GM19467 (cell line): Measurements from ENCODE around the gene SPOCK3.
"Not testable (repeated sequence)": the region's sequence is repeated elsewhere in the genome, so short reads cannot be mapped to it uniquely, and the experiment has no call there.

Experiments
- ATAC-seq: cut with Tn5 transposase; IDR thresholded peaks from one replicate; pipeline ENCODE4 v1.9.1; 2021; ENCODE audit warnings: mild to moderate bottlenecking, moderate library complexity; ENCODE audit not compliant: unreplicated experiment

SPOCK3 gene

DNA sequence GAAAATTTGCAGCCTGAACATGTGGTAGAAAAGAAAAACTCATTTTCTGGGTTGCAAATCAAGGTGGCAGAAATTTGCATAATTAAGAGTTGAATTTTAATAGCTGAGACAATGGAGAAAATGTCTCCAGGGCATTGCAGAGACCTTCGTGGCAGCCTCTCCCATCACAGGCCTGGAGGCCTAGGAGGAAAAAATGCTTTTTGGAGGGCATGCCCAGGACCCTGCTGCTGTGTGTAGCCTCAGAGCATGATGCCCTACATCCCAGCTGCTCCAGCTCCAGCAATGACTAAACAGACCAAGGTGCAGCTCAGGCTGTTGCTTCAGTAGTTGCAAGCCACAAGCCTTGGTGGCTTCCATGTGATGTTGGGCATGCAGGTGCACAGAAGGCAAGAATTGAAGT, 266.1 kb downstream of the SPOCK3 start:
- not testable (repeated sequence) for ATAC-seq

DNA sequence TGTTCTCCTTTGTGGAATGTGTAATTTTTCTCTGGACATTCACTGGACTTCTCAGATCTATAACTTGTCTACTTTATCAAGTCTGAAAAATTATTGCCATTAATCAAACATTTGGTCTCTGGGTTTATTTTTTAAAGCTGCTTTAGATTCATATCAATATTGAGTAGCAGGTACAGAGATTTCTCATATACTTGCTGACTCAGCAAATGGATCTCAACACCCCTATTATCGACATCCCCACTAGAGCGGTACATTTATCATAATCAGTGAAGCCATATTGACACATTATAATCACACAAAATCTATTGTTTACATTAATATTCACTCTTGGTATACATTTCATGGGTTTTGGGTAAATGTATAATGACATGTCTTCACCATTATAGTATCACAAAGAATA, 268.7 kb downstream of the SPOCK3 start:
- ATAC-seq: no peak

DNA sequence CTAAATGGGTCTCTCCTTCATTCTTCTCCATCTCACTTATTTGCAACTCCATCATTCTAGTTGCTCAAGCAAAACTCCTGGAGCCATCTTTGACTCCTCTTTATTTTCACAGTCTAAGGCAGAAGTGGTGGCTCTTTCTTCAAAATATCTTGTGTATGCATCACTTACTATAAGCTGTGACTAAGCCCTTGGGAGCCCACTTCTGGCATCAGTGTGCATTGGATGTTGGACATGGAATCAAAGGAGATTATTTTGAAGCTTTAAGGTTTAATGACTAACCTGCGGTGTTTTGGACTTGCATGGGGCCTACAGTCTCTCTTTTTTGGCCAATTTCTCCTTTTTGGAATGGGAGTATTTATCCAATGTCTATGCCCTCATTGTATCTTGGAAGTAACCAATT, 276.8 kb downstream of the SPOCK3 start:
- no peak for ATAC-seq

DNA sequence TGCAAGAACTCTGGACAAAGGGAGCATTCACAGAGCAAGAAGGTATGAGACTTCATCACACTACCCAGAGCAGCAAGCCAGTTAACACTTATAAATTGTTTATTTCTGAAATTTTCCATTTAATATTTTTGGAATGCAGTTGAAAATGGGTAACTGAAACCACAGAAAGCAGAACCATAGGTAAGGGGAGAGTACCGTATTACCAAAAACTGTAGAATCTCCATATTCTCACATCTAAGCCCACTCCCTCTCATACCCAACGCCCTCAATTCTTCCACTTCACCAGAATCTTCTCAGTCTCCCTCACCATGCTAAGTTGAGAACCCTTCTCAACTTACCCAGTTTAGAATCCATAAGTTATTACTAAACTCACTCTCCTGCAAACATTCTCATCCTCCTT, 277.8 kb downstream of the SPOCK3 start:
- no peak for ATAC-seq

DNA sequence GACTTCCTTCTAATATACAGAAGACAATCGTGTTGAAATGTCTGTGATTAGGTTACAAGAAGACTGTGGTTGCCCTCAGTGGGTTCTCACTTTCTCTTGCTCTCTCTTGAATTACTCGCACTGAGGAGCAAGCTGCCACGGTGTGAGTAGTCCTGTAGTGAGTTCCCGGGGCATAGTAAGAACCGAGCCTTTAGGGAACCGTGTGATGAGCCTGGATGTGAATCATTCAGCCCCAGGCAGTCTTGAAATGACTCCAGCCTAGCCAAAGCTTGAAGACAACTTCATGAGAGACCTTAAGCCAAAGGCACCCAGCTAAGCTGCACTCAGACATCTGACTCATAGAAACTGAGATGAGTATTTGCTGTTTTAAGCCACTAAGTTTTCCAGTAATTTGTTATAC, 292.7 kb downstream of the SPOCK3 start:
- no peak for ATAC-seq

DNA sequence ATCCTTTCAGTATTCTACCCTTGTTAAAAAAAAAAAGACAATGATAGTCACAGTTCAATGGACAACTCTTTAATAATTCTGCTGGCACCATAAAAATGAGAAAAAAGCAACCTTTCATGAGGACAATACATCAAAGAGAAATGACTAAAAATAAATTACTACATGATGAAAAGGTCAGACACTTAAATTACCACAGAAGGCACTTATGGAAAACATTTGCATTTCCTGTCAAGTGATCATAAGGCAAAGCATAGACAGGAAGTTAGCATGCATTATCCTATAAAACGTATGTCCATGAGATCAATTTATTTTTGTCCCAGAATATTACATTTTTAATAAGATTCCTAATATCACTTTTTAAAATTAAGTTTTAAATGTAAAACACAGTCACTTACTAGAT, 303.8 kb downstream of the SPOCK3 start:
- no peak for ATAC-seq

DNA sequence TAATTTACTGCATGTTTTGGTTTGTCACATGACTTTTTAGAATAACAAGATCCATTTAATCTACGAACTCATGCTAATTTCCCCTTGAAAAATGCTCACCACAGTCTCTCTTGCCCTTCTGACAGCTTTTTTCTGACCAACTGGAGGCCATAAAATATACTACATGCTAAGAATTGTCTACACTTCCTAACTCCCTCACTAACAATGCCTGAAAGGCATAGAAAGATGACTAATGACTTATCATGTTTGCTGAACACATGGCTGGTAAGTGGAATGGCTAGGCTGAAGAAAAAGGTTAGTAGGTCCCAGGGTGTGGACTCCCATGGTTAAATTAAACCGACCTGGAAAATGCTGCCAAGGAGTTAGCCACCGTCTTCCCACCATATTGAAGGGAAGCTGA, 309.9 kb downstream of the SPOCK3 start:
- ATAC-seq: no peak

DNA sequence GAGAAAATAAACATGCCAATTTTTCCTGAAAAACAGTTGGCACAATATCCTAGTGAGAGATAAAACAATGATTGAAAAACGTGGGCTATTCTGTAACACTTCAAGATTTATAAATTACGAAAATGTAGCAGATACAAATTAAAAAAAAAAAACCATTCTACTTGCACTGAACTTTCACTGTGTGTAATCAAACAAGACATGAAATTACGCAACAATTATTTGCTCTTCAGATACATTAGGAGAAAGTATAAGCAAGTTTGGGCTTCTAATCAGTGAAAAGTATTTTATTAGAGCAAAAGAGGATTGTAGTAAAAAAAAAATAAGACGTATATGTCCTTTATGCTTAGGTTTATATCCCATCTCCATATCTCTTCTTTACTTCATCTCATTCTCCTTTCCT, 320.4 kb downstream of the SPOCK3 start:
- no peak for ATAC-seq

DNA sequence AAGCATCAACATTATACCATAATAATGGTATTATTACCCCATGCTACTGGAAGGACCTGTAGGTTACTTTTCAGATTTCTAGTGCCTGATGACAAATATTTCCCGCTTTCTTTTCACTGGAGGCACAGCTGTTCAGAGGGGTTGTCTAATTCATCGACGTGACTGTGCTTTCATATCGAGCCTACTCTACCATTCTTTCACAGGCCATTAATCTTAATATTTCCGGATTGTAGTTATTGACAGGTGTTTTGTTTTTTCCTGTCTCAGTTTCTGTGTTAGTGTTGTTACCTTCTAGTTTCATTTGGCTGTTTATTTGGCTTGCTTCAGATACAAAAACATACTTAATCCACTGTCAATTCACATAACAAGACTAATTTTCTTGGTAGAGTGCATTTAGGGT, 330.9 kb downstream of the SPOCK3 start:
- no peak for ATAC-seq

DNA sequence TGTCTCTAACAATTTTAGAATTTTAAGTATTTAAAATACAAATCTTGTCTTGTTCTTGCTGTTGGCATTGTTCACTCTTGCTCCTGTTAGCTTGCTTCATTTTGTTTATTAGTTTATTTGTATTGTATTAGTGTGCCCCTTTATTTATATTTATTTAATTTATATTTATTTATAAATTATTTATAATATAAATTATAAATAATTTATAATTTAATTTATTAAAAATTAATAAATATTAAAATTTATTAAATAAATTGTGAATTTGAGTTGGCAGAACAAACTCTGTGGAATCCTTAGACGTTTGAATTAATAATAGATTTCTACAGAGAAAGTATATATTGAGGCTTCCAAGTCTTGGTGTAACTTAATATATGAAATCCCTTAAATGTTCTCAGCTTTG, 331.4 kb downstream of the SPOCK3 start:
- no peak for ATAC-seq

DNA sequence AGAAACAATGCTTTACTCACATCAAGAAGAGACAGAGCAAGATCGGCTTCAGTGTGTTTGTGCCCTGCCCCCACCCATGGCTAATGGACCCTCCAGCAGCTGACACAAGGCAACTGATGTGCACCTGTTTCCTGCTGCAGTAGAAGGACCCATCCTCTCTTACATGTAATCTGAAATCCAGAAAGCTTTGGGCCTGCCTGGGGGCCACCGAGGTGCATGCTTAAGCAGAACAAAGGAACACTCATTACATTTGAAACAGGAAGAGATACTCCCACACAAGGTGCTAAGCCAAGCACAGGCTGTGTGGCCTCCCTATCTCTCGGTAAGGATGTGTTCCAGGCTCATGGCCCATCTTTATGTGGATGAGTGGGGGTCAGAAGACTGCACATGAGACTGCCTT, 338.0 kb downstream of the SPOCK3 start:
- ATAC-seq: peak; percentile 46

DNA sequence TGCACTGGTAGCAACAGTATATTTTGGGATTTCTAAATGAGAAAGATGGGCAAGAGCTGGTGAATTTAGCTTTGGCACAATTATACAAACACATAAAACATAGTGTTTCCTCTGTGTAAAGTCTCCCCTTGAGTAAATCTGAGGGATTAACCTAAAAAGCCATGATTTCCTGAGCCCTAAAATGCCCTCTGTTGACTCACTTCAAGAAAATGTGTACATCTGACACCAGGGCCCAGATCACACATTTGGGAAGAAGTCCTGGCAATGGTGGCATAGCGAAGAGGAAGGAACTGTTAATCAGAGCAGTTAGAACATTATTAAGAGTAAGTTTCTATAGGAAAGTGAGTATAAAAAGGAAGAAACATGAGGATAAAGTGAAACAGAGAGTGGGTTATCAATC, 338.5 kb downstream of the SPOCK3 start:
- no peak for ATAC-seq

DNA sequence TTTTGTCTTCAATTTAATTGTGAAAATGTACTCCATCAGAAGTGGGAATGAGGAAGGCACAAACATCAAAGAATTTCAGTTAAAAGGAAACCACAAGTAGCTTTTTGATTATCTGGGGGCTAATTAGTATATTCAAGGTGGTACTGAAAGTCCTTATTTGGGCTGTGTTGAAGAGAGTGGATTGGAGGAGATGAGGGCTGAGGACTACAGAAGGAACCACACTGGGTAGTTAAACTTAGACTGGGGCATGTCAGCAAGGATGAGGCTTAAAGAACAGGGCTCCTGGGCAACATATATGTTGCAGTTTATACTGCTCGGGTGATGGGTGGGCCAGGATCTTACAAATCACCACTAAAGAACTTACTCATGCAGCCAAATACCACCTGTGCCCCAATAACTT, 346.8 kb downstream of the SPOCK3 start:
- no peak for ATAC-seq

DNA sequence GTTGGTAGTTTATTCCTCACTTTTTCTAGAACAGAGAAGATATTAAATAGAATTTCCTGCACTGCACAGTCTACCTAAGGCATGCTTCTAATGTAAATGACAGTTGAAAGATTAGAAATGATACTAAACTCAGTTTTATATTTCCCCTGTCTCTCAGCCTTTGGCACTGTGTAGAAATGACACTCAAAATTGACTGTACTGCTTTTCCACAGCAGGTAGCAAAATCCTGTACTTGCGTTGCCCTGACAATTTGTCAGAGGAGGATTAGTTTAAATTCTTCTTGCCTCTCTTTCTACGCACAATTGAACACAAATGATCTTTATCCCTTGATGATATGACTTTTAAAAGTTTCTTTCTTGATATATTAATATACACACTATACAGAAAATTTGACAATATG, 347.6 kb downstream of the SPOCK3 start:
- no peak for ATAC-seq

DNA sequence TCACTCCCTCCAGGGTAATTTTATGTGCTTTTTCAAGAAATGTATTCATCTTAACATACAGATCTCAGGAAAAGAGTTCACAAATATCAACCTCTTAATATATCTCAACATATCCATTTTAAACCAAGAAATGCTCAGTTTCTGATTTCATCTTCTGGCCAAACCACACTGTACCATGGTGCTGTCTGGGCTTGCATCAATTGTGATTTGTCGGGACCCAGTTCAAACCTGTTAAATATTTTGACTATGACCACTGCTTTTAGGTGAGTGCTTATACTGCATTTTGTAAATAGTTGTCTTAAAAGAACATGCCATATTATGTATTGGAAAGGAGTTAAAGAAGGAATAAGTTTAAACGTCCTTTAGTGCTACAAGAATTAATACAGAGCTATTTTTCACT, 352.1 kb downstream of the SPOCK3 start:
- ATAC-seq: no peak

DNA sequence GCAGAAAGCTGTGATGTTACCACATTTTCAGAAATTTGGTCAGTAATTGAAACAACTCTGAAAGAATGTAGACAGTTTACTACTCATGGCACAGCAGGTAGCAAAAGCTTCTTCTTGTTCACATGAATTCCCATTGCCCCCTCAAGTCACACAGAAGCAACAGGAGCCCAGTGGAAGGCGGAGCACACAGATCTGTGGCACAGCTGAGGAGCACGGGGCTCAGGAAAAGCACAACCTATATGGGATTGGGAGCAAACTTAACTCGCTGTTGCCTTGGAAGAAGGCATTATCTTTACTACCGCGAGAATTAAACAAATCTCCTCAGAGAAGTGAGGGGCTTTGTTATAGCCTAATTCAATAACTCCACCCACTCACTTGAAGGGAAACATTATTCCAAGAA, 358.5 kb downstream of the SPOCK3 start:
- ATAC-seq: no peak

DNA sequence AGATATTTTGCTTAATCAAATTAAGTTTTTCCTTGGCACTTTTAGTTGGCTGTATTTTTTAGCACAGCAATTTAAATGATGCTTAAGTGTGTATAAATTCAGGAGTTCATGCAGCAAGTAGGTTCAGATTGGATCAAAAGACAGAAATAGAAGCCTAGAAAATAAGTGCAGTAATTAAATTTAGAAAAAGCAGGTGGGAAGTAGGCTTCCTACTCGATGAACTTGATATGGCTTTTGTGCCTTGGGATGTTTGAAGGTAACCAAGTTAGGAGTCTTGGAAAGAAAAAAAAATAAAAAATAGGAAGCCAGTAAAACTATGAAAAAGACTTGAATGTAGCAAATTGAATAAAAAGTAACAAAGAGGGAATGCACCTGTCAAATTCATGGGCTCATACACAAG, 372.3 kb downstream of the SPOCK3 start:
- ATAC-seq: no peak

DNA sequence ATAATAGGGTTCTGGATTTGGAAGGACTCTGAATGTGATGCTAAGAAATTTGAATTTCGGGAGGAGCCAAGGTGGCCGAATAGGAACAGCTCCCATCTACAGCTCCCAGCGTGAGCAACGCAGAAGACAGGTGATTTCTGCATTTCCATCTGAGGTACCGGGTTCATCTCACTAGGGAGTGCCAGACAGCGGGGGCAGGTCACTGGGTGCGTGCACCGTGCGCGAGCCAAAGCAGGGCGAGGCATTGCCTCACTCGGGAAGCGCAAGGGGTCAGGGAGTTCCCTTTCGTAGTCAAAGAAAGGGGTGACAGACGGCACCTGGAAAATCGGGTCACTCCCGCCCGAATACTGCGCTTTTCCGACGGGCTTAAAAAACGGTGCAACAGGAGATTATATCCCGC, 383.9 kb downstream of the SPOCK3 start:
- ATAC-seq: not testable (repeated sequence)

DNA sequence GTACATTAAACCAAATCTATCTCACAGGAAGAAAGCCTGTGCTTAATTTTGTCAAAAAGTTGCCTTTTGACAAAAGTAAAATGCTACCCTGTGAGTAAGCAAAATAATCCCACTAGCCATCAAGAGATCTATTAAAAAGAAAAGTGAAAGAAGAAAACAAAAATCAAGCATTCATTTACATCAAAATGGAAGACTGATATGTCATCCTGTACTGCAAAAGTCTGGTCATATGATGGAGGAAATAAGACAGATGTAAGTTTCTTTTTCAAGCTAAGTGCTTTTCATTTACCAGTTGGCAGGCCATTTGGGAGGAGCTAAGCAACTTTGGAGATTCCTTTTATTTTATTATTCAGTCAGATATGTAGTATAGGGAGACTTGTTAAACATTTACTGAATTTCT, 387.4 kb downstream of the SPOCK3 start:
- no peak for ATAC-seq

DNA sequence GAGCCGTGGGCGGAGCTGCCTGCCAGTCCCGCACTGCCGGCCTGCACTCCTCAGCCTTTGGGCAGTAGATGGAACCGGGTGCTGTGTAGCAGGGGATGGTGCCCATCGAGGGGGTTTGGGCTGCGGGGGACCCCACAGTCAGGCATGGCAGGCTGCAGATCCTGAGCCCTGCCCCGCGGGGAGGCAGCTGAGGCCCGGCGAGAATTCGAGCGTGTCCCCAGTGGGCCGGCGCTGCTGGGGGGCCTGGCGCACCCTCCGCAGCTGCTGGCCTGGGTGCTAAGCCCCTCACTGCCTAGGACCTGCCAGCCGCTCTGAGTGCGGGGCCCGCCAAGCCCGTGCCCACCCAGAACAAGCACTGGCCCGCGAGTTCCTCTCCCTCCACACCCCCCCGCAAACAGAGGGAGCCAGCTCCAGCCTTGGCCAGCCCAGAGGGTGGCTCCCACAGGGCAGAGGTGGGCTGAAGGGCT, 391.5 kb downstream of the SPOCK3 start:
- ATAC-seq: no peak

DNA sequence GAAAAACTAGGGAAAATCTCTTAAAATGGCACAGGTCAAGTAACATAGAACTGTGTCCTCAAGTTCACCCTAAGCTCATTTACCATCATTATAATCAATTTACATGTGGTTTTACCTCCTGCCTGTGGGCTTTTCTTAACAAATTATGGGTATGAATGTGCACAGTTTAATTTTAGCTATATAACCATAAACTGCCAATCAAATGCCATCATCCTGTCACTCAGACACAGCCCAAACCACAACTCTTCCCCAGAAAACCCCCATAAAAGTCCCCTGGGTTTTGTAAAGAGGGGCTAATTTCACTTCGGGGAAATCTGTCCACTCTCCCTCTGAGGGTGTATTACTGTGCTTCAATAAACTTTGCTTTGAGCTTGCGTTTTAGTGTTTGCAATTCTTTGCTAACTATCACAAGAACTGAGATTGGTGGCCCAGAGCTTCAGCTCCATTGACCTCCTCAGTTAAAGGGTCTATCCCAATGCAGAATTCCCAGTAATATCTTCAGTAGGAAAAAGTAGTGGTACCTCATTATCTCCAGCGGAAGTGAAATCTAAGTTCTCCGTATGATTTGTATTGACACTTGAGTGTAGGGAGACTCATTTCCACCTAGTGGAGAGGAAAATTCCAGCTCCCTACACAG, 394.6 kb downstream of the SPOCK3 start:
- peak; percentile 57 for ATAC-seq

DNA sequence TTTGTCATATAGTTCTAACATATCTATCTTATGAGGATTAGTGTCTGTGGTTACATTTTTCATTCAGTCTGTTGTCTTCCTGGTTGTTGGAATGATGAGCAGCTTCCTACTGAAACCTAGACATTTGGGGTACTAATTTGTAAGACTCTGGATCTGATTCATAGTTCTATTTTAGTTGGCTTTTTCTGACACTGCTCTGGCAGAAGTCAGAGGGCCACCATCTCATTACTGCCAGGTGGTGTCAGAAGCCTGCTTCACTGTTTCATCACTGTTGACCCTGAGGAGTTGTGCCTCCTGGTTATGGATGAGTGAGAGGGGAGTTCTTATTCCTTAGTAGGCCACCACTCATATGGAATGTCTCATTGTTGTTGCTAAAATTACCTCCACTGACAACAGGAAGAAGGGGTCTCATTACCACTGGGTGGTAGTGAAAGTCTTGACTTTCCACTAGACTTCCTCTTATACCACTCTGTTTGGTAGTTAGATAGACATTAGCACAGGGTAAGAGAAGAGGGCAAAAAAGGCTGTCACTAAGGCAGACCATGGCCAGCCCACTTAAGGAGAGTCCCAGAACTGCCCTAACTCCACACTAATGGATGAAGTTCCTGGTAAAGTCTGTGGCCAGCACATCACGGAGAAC, 395.2 kb downstream of the SPOCK3 start:
- ATAC-seq: peak; percentile 62

DNA sequence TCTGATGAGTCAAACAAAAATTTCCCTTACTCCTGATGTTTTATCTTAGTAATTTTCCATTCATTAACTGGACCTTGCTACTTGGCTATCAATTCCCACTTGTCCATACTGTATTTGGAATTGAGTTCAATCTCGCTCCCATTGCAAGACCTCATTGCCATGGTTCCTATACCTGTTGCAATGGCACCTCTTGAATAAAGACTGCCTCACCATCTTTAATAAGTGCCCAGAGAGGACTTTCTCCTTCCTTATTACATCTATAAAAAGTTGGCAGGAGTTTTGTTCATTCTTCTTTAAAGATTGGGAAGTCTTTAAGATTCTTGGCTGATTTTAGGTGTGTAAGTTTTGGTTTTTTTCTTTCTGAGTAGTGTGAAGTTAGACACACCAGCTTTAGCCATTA, 397.4 kb downstream of the SPOCK3 start:
- ATAC-seq: no peak
